Ovary (tissue), 3 donors: Measurements from ENCODE around the gene NIN.

ENCODE experiments used
- CTCF ChIP-seq, 3 donors: fragments of 450-650 bp in 2 of 3; fragments of 200-600 bp in 1 of 3; IDR thresholded peaks; one replicate each; pipeline versions ENCODE4 v1.5.1 to v1.8.0; 2016 to 2022; ENCODE audit warnings: antibody characterized with exemption in 3 of 3, mild to moderate bottlenecking in 1 of 3
- EP300 ChIP-seq: sonication (generic); formaldehyde crosslinking; IDR thresholded peaks from one replicate; pipeline ENCODE4 v1.6.1; 2017; ENCODE audit warnings: antibody characterized with exemption
- POLR2A ChIP-seq: fragments of 450-650 bp; IDR thresholded peaks from one replicate; pipeline ENCODE4 v1.6.1; 2017; ENCODE audit warnings: antibody characterized with exemption, mild to moderate bottlenecking, moderate library complexity
- donor health status: DM: no; HTN: no; CAD: no.

- TF ChIP-seq CTCF (IDR thresholded peaks at IDR 0.05): no peak
- no peak for TF ChIP-seq POLR2A
- no peak for TF ChIP-seq EP300
These were observed 61.0 kb downstream of the NIN start for GRCh38 chr14:50769863-50770500.
